ENCODE data around the gene TTC34.

DNA sequence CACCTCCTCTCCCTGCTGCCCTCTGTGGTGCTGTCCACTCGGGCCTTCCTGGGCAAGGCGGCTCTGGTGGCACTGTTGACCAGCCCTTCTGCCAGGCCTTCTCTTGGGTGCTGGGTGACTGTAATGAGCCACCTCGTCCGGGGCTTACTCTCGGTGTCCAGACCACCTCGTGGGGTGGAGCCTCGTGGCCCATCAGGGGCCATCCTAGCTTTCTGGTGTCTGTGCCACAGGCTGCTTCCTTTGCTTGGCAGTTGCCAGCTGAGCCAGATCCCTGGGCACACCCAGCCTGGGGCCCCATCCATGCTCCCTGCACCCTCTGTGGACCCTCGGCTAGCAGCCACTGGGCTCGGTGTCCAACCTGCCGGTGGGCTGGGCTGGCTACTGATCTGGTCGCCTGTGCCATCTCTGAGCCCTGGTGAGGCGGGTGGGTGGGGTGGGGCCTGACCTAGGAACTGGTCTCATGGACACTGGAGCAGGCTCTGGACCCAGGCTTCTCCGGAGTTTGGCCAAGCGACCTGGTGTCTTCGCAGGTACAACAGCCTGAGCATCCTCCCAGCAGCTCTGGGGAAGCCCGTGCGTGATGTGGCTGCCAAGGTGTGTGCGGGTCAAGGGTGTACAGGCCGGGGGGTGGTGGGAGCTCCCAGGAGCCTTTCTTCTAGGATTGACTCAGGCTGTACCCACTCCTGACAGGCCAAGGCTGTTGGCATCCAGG, 213.5 kb downstream of the TTC34 start:
- TF ChIP-seq POLR2A (IDR thresholded peaks at IDR 0.05) = no peak
- no peak for TF ChIP-seq CTCF (IDR thresholded peaks at IDR 0.05)
- no peak for TF ChIP-seq EP300 (IDR thresholded peaks at IDR 0.05)

All from ovary (tissue), 3 donors.